SU-DHL-6 (cell line): ENCODE measurements around the gene C12orf76.

Experiments used
- EZH2phosphoT487 ChIP-seq: fragments of 200-600 bp; sonication (generic), shearing (Covaris generic); conservative IDR thresholded peaks from 2 replicates; pipeline ENCODE4 v1.6.1; 2018; ENCODE audit warnings: mild to moderate bottlenecking, antibody characterized with exemption, low read length, moderate library complexity, mixed read lengths
- TF ChIP-seq, protein P1 (sequence below): fragments of 200-600 bp; sonication (generic); IDR thresholded peaks from one replicate; pipeline ENCODE4 v1.5.1; 2017; ENCODE audit warnings: antibody characterized with exemption, mild to moderate bottlenecking, low read length, moderate library complexity; ENCODE audit not compliant: insufficient read depth, poor library complexity, severe bottlenecking

DNA sequence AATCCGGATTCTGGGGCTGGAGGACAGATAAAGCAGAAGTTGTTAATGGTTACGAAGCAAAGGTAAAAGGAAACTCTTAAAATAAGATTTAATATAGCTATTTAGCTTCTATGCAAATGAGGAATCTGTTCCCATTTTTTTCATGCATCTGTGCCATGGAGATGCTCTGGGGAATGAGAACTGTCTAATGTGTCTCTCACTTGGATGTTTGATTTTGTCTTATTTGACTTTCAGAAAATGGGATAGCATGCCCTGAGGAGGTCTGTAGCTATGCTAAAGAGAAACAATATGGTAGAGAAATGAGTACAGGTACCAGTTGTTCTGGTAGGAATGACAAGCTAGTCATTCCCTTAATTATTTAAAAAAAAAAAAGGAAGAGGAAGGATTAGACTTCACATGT lies 24.3 kb downstream of the C12orf76 start:
- TF ChIP-seq, protein P1, sequence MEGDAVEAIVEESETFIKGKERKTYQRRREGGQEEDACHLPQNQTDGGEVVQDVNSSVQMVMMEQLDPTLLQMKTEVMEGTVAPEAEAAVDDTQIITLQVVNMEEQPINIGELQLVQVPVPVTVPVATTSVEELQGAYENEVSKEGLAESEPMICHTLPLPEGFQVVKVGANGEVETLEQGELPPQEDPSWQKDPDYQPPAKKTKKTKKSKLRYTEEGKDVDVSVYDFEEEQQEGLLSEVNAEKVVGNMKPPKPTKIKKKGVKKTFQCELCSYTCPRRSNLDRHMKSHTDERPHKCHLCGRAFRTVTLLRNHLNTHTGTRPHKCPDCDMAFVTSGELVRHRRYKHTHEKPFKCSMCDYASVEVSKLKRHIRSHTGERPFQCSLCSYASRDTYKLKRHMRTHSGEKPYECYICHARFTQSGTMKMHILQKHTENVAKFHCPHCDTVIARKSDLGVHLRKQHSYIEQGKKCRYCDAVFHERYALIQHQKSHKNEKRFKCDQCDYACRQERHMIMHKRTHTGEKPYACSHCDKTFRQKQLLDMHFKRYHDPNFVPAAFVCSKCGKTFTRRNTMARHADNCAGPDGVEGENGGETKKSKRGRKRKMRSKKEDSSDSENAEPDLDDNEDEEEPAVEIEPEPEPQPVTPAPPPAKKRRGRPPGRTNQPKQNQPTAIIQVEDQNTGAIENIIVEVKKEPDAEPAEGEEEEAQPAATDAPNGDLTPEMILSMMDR: no peak
- no peak for TF ChIP-seq EZH2phosphoT487
